ENCODE results near the gene ZNF184. TPM values are rescaled to one million over a fixed set of nuclear protein-coding genes. Genes with fewer than 3 reads are reported as not detected.

ZNF184 gene
- 7.0 and 10.2 TPM in 2 replicates for total RNA-seq (2014; rRNA removed)
- Bru-seq, nascent RNA = percentile 75 among the genes with signal in this experiment
- percentile 74 among the genes with signal in this experiment for BruChase-seq, experiment 1, labeled RNA remaining after a 6-hour chase
- percentile 79 among the genes with signal in this experiment for BruChase-seq, experiment 2, labeled RNA remaining after a 2-hour chase
- long read RNA-seq, transcript ZNF184-201 (6 exons, 3,101 nt) = major isoform, 9 of 46 reads
- long read RNA-seq, partial matches to known transcripts = 6 of 46 reads
- long read RNA-seq, other reads (novel, unspliced or antisense) = 29 of 46 reads

- POLR2A ChIA-PET (ENCODE audit: unreplicated experiment) = interaction anchor here (0.6 to 0.7 kb wide), 3 partner anchors 177 to 1393 kb away, joined by 3 to 5 read pairs (median 3); no protein-coding TSS in a partner anchor
- no peaks in the 10 kb centered on the region for H3K27me3 ChIP-seq (ENCODE audit: low read length)
These were observed at the start of gene ZNF184 for GRCh38 chr6:27472617-27473400. Gene ZNF184 (minus strand): TSS chr6:27473105. CDS start chr6:27472294, 811 bp downstream.

DNA sequence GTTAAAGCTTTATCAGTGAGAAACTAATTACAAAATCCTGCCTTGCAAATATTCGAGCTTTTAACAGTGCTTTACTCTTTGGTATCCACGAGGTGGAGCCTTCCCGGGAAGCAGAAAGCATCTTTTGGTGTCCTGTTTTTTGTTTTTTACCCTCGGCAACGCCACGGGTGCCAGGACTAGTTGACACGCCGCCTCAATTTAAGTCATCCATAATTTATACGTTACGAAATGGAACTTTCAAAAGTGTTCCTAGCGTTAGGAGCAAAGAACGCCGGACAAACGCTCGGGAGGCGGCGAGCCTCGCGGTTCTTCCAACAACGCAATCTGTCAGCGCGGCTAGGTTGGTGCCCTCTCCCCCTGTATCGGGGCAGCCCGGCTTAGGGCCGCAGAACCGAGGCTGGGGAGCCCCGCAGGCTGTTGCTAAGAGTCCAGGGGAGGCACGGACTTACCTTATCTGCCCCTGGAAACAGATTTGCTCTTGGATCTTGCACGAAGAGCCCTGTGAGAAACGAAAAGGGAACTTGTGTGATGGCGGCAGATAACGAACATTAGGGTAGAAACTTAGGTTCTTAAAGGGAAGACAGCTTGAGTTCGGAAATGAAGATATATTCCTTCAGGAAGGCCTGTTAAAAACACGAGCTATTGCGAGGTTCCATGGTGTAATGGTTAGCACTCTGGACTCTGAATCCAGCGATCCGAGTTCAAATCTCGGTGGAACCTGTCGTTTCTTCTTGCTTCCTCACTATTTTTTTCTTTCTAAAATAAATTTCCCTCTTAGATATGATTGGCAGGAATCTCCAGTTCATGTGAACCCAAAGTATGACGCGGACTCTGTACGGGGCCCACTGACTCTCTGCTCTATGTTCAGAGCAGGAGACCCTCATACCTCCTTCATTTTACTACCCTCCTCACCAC, 46.2 kb upstream of the ZNF184 start:
- Histone ChIP-seq H3K27me3 (ENCODE audit: low read length) (no peaks in the 10 kb centered on the region), H3K27ac (ENCODE audit: low read length) (peak overlapping the region; percentile 31; the same call in 1 of the 2 replicates), H3K4me3 (ENCODE audit: low read length) (peak overlapping the region; percentile 89), H3K9ac (ENCODE audit: low read length) (peak overlapping the region; percentile 71), H3K4me1 (ENCODE audit: insufficient read depth, low read length) (peaks cover 5% of the 10 kb centered on the region; the same call in 1 of the 2 replicates), H3K4me2 (ENCODE audit: low read length) (peak overlapping the region; percentile 88), H4K20me1 (ENCODE audit: low read length) (no peaks in the 10 kb centered on the region), H3K9me2 (replicated peaks; ENCODE audit: low read length) (no peaks in the 10 kb centered on the region), H2AFZ (ENCODE audit: low read length) (peak overlapping the region; percentile 99), H3F3A (ENCODE audit: low read length, unreplicated experiment) (no peaks in the 10 kb centered on the region), H3K9me3 (ENCODE audit: low read length) (no peaks in the 10 kb centered on the region), H3K36me3 (ENCODE audit: low read depth, low read length) (no peaks in the 10 kb centered on the region), H3K79me2 (ENCODE audit: low read length) (no peaks in the 10 kb centered on the region)
- ChIA-PET CTCF (interaction anchor here (0.6 to 2.0 kb wide), 8 partner anchors 13 to 233 kb away, joined by 3 to 21 read pairs (median 4); partner anchors contain the start of gene POM121L2), POLR2A (ENCODE audit: unreplicated experiment) (no interaction called here)
- BruUV-seq (replicated peaks) = TSS peak; percentile 17
- intact Hi-C loops (cut with micrococcal nuclease) = loop anchor here (1.0 to 5.0 kb wide), 10 partner anchors 16 to 356 kb away; partner anchors contain the start of gene POM121L2
- DNase-seq (peak; percentile 96), ATAC-seq (peak; percentile 73)
- TF ChIP-seq EZH2 (IDR thresholded peaks at IDR 0.05; ENCODE audit: low read length, unreplicated experiment) (no peak), CTCF (conservative IDR thresholded peaks at IDR 0.05; ENCODE audit: low read depth, low read length) (peak; percentile 88)

More at GRCh38 chr6:27472617-27473400, at the start of gene ZNF184:
- peaks cover 19% of the 10 kb centered on the region for H3K36me3 ChIP-seq (ENCODE audit: low read depth, low read length)
- no peaks in the 10 kb centered on the region for H4K20me1 ChIP-seq (ENCODE audit: low read length)
- peak within 1 kb of the TSS; percentile 93 for H3K4me3 ChIP-seq (ENCODE audit: low read length)
- no peaks in the 10 kb centered on the region for H3K9me3 ChIP-seq (ENCODE audit: low read length)
- H2AFZ ChIP-seq (ENCODE audit: low read length) = peak within 1 kb of the TSS; percentile 71
- peak within 1 kb of the TSS; percentile 95 for H3K4me2 ChIP-seq (ENCODE audit: low read length)
- peak within 1 kb of the TSS; percentile 86 for H3K27ac ChIP-seq (ENCODE audit: low read length)
- H3K9me2 ChIP-seq (replicated peaks; ENCODE audit: low read length) = no peaks in the 10 kb centered on the region
- intact Hi-C loops (cut with micrococcal nuclease) = loop anchor here (2.0 to 10.0 kb wide), 3 partner anchors 84 to 286 kb away; partner anchors contain the start of gene ZNF391
- peak within 1 kb of the TSS; percentile 79 for H3K9ac ChIP-seq (ENCODE audit: low read length)
- H3F3A ChIP-seq (ENCODE audit: low read length, unreplicated experiment) = peaks cover 3% of the 10 kb centered on the region
- TF ChIP-seq CTCF (conservative IDR thresholded peaks at IDR 0.05; ENCODE audit: low read depth, low read length) (no peak), EZH2 (IDR thresholded peaks at IDR 0.05; ENCODE audit: low read length, unreplicated experiment) (no peak), EZH2phosphoT487 (IDR thresholded peaks at IDR 0.05; ENCODE audit: borderline replicate concordance, low read length) (no peak)
- H3K79me2 ChIP-seq (ENCODE audit: low read length) = peaks cover 36% of the 10 kb centered on the region
- ATAC-seq (peak; percentile 88), DNase-seq (peak; percentile 98)
- TSS peak; percentile 73 for BruUV-seq (replicated peaks)
- H3K4me1 ChIP-seq (ENCODE audit: insufficient read depth, low read length) = peaks cover 26% of the 10 kb centered on the region
- CTCF ChIA-PET = interaction anchor here (0.9 kb wide), 1 partner anchor 279 kb away, joined by 3 read pairs; no protein-coding TSS in a partner anchor
